Endodermal cell (in vitro differentiated cells): ENCODE measurements around the gene VCX. TPM values are rescaled to one million over a fixed set of nuclear protein-coding genes. Genes with fewer than 3 reads are reported as not detected.

ENCODE experiments used
- DNase-seq: peaks from one replicate; pipeline ENCODE4 v3.0.0-alpha.2; 2017
- H3K27ac ChIP-seq: 2 replicates; pipeline ENCODE4 v1.5.1; 2013; ENCODE audit warnings: mild to moderate bottlenecking, low read depth, low read length, moderate library complexity
- H3K27me3 ChIP-seq: 2 replicates; pipeline ENCODE4 v1.6.1; 2013; ENCODE audit warnings: mild to moderate bottlenecking, low read length, moderate library complexity; ENCODE audit not compliant: insufficient read depth, control insufficient read depth, poor library complexity, severe bottlenecking
- H3K36me3 ChIP-seq: 2 replicates; pipeline ENCODE4 v1.7.0; 2013; ENCODE audit warnings: mild to moderate bottlenecking, low read length, moderate library complexity; ENCODE audit not compliant: control insufficient read depth, insufficient read depth
- H3K4me1 ChIP-seq: one replicate; pipeline ENCODE4 v1.7.0; 2013; ENCODE audit warnings: low read length; ENCODE audit not compliant: control insufficient read depth, insufficient read depth
- H3K4me3 ChIP-seq: 2 replicates; pipeline ENCODE4 v1.5.1; 2013; ENCODE audit warnings: mild to moderate bottlenecking, low read length, moderate library complexity
- H3K9ac ChIP-seq: 2 replicates; pipeline ENCODE4 v1.6.1; 2013; ENCODE audit warnings: mild to moderate bottlenecking, low read length, moderate library complexity; ENCODE audit not compliant: poor library complexity, severe bottlenecking; ENCODE audit errors: extremely low read depth
- H3K9me3 ChIP-seq: 2 replicates; pipeline ENCODE4 v1.6.1; 2013; ENCODE audit warnings: mild to moderate bottlenecking, low read length, moderate library complexity; ENCODE audit not compliant: control insufficient read depth
- H3K27ac Mint-ChIP-seq: 2 replicates; pipeline ENCODE4 v1.8.0; 2020; ENCODE audit warnings: mixed read lengths
- H3K27me3 Mint-ChIP-seq: 2 replicates; pipeline ENCODE4 v1.8.0; 2021; ENCODE audit warnings: mild to moderate bottlenecking, mixed read lengths; ENCODE audit not compliant: insufficient read depth
- H3K36me3 Mint-ChIP-seq: 2 replicates; pipeline ENCODE4 v1.8.0; 2020; ENCODE audit warnings: low read depth, mixed read lengths
- H3K4me1 Mint-ChIP-seq: 2 replicates; pipeline ENCODE4 v1.8.0; 2020; ENCODE audit warnings: mixed read lengths
- H3K4me3 Mint-ChIP-seq: 2 replicates; pipeline ENCODE4 v1.8.0; 2020; ENCODE audit warnings: mild to moderate bottlenecking, moderate library complexity, mixed read lengths
- H3K9me3 Mint-ChIP-seq: 2 replicates; pipeline ENCODE4 v1.8.0; 2020; ENCODE audit warnings: mild to moderate bottlenecking, mixed read lengths
- WGBS, 2 experiments: methylation state at CpG; one replicate each; pipeline versions ENCODE4 v1.1.5 to v1.1.7; 2013; ENCODE audit warnings: missing lambda C conversion rate in 2 of 2, mixed read lengths in 1 of 2; ENCODE audit not compliant: insufficient coverage in 1 of 2, insufficient read length in 1 of 2; 5-methylcytosine and 5-hydroxymethylcytosine counted together
- total RNA-seq, 2 donors: library from RNA; stranded (reverse); fragmentation: NEBNext Ultra II Directional in 1 of 2; extraction: Animal tissue kit (Norgen Biotek cat#: 25700) in 1 of 2; gene quantifications; 2 replicates in 1 of 2; 3 replicates in 1 of 2; pipeline ENCODE4 v1.2.1, GENCODE V29; 2021
- TF ChIP-seq, protein P1 (sequence below): fragments of 200-600 bp; sonication (generic); conservative IDR thresholded peaks from 2 replicates; pipeline ENCODE4 v1.5.0; 2021; ENCODE audit warnings: antibody characterized with exemption, mild to moderate bottlenecking

VCX gene
- total RNA-seq, 2 donors from 2014 or later = 0.64 TPM; not detected in 1

DNA sequence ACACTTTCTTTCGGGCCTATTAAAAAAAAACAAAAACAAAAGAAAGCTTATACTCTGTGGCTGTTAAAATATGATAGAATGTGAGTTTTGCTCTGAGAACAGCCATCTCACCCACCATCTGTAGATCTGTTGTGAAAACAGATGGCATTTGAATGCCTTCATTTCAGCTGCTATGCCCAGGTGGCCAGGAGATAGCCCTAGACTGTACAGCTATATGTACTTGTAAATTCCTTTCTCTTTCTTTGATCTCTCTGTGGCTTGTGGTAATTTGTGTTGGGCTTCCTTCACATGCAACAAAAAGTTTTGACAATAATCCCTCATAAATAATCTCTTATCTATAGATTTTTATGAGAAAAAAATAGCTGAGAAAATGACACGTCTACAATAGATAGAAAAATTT lies 46.2 kb downstream of the VCX start:
- Histone ChIP-seq H3K27ac (no peak overlapping the region), H3K4me3 (no peak overlapping the region), H3K9ac (no peak overlapping the region), H3K36me3 (no peaks in the 10 kb centered on the region), H3K27me3 (no peaks in the 10 kb centered on the region), H3K9me3 (no peaks in the 10 kb centered on the region), H3K4me1 (no peaks in the 10 kb centered on the region)
- Mint-ChIP-seq H3K4me3 (no peak overlapping the region), H3K27ac (no peak overlapping the region), H3K4me1 (no peaks in the 10 kb centered on the region), H3K27me3 (no peaks in the 10 kb centered on the region), H3K36me3 (no peaks in the 10 kb centered on the region), H3K9me3 (peaks cover 1% of the 10 kb centered on the region)
- no CpG with 5 or more reads among the region's 2 CpGs for WGBS, 2 experiments
- TF ChIP-seq, protein P1, sequence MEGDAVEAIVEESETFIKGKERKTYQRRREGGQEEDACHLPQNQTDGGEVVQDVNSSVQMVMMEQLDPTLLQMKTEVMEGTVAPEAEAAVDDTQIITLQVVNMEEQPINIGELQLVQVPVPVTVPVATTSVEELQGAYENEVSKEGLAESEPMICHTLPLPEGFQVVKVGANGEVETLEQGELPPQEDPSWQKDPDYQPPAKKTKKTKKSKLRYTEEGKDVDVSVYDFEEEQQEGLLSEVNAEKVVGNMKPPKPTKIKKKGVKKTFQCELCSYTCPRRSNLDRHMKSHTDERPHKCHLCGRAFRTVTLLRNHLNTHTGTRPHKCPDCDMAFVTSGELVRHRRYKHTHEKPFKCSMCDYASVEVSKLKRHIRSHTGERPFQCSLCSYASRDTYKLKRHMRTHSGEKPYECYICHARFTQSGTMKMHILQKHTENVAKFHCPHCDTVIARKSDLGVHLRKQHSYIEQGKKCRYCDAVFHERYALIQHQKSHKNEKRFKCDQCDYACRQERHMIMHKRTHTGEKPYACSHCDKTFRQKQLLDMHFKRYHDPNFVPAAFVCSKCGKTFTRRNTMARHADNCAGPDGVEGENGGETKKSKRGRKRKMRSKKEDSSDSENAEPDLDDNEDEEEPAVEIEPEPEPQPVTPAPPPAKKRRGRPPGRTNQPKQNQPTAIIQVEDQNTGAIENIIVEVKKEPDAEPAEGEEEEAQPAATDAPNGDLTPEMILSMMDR = no peak
- no peak for DNase-seq

DNA sequence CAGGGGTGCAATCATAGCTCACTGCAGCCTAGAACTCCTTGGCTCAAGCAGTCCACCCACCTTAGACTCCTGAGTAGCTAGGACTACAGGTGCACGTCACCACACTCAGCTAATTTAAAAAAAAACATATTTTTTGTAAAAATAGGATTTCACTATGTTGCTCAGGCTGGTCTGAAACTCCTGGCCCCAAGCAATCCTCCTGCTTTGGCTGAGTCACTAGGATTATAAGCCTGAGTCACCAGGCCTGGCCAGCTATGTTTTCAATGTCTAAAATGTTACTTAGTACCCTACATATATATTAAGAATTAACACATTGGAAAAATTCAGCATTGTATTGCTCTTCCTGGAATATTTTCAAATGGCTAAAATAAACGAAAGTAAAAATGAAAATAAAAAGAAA lies 46.7 kb downstream of the VCX start:
- no peak for DNase-seq
- Mint-ChIP-seq H3K27ac (no peak overlapping the region), H3K4me3 (no peak overlapping the region), H3K36me3 (no peaks in the 10 kb centered on the region), H3K9me3 (peaks cover 1% of the 10 kb centered on the region), H3K27me3 (no peaks in the 10 kb centered on the region), H3K4me1 (no peaks in the 10 kb centered on the region)
- no peak overlapping the region for H3K27ac ChIP-seq
- no peaks in the 10 kb centered on the region for H3K4me1 ChIP-seq
- H3K9ac ChIP-seq = no peak overlapping the region
- H3K9me3 ChIP-seq = no peaks in the 10 kb centered on the region
- TF ChIP-seq, protein P1 = no peak
- WGBS, 2 experiments = no CpG with 5 or more reads among the region's 2 CpGs
- no peaks in the 10 kb centered on the region for H3K27me3 ChIP-seq
- H3K4me3 ChIP-seq = no peak overlapping the region
- no peaks in the 10 kb centered on the region for H3K36me3 ChIP-seq

DNA sequence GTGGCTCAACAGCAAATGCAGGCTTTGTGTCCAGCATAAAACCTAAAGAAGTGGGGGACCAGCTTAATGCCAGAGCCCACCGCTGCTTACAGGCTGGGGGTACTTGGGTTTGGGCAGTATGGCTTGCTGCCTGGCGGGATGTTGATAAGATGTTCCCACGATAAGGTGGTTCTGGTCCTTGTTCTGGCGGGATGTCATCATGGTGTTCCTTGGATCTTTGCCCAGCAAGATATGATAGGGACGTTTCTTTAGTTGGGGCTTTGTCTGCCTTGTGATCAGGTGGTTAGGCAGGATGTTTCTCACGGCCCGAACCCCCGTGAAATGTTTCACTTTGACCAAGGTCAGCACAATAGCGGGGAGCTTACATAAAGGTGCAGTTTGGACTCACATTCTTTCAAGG lies 49.0 kb downstream of the VCX start:
- Histone ChIP-seq H3K27ac (no peak overlapping the region), H3K4me1 (no peaks in the 10 kb centered on the region), H3K36me3 (no peaks in the 10 kb centered on the region), H3K4me3 (no peak overlapping the region), H3K27me3 (no peaks in the 10 kb centered on the region), H3K9me3 (no peaks in the 10 kb centered on the region), H3K9ac (no peak overlapping the region)
- TF ChIP-seq, protein P1 = no peak
- Mint-ChIP-seq H3K27ac (no peak overlapping the region), H3K4me1 (no peaks in the 10 kb centered on the region), H3K27me3 (no peaks in the 10 kb centered on the region), H3K4me3 (no peak overlapping the region), H3K36me3 (peaks cover 3% of the 10 kb centered on the region), H3K9me3 (peaks cover 1% of the 10 kb centered on the region)
- DNase-seq = no peak
- WGBS, 2 experiments = 79 to 87% methylated on average over 3 to 9 of the region's 9 CpGs

Other genes with a start within 250 kb of the VCX start
- 10 to 100 TPM; 21.8 to 24.4 TPM for gene PNPLA4, start 84.2 kb downstream of the VCX start, total RNA-seq